Hematopoietic multipotent progenitor cell treated with erythropoietin and hydrocortisone succinate and interleukin-3 and kit ligand, for 8 days (in vitro differentiated cells): ENCODE data around the gene IGSF8.
"Not testable (repeated sequence)": the region's sequence is repeated elsewhere in the genome, so short reads cannot be mapped to it uniquely, and the experiment has no call there.

Source experiments
- DNase-seq: peaks from one replicate; pipeline ENCODE4 v3.0.0-alpha.2; 2015

IGSF8 gene

GRCh38 chr1:160126342-160126741, 27.9 kb upstream of the IGSF8 start:
- not testable (repeated sequence) for DNase-seq

GRCh38 chr1:160125746-160126145, 27.3 kb upstream of the IGSF8 start:
- peak; percentile 80 for DNase-seq

- DNase-seq: no peak
Observed at GRCh38 chr1:160124705-160125478, 26.5 kb upstream of the IGSF8 start.

DNA sequence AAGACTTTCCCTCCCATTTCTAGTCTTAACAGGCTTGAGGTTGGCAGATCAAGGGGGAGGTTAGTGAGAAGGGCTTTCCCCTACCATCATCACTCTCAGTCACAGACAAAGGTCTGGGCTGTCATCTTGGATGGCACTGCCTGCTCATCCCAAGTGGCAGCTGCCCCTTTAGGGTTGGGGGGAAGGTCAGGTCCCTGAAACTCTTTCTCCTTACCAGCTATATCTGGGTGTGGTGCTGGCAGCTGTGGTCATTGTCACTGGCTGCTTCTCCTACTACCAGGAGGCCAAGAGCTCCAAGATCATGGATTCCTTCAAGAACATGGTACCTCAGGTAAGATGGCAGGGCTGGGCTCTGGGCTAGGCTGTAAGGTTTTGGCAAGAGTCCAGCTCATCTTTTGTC, 25.3 kb upstream of the IGSF8 start:
- no peak for DNase-seq

- DNase-seq: no peak
Observed at GRCh38 chr1:160122978-160123495, 24.6 kb upstream of the IGSF8 start.

GRCh38 chr1:160121388-160121787, 23.0 kb upstream of the IGSF8 start:
- no peak for DNase-seq

- DNase-seq: no peak
Observed at GRCh38 chr1:160120797-160121196, 22.4 kb upstream of the IGSF8 start.

DNA sequence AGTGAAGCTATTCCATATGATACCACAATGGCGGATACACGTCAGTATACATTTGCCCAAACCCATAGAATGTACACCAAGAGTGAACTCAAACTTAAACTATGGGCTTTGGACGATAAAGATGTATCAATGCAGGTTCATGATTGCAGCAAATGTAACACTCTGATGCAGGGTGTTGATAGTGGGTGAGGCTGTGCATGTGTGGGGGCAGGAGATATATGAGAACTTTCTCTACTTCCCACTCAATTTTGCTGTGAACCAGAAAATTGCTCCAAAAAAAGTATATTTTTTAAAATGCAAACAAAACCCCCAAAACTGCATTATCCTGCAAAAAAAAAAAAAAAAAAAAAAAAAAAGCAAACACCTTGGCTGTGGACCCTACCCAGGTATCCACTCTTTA, 20.5 kb upstream of the IGSF8 start:
- DNase-seq: no peak

DNA sequence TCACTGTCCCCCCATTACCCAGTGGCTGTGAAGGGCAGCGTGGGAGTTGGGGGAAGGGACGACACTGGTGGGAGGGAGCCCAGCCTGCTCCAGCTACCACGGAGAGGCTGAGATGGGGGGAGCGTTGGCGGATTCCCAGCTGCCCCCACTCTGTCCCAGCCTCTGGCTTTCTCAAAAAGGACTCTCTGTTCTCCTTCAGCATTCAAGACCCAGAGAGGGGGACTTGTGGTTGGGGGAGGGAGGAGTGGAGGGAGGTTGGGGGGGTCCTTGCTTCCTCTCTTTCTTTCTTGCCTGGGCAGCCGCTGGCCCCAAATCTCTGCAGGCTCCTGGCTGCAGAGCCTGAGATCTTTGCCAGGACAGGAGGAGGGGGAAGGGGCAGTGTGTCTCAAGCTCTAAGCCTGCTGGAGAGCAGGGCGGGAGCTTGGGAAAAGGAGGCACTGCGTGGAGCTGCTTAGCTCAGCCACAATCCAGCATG, 19.3 kb upstream of the IGSF8 start:
- DNase-seq: no peak

GRCh38 chr1:160117300-160117699, 18.9 kb upstream of the IGSF8 start:
- no peak for DNase-seq

DNA sequence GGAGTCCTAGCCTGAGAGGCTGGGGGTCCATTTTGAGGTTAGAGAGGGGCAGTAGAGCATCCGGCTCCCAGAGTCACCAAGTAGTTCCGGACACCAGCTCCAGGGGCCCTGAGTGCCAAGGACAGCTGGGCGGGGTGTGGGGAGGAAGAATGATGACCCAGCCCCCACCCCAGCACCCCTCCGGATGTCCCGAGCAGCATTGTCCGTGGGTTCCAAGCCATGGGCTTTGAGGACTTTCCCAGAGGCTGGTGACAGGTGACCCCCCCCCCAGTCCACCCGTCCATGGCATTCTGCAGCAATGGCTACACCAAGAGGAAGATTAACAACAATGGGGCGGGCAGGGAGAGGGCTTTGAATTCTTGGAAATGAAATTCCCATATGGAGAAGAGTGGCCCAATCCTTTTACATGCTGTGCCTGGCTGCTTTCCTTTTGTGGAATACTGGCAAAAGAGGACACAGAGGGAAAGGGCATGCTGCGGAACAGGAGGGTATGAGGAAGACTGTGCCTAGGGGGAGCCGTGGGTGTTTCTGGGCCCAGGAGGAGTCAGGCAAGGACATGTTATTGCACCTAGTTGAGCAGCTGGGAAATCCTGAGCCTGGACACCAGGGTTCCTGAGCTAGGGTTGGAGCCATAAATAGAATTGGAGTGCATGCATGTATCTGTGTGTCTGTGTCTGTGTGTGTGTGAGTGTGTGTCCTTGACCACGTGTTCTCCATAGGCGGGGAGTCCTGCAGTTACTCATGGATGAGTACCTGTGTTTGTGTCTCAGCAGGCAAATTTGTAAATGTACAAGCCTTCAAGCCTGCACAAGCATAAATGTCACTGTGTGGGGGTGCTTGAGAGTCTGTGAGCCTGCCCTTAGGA, 18.1 kb upstream of the IGSF8 start:
- DNase-seq: no peak

- DNase-seq: no peak
Observed at GRCh38 chr1:160115545-160116282, 17.3 kb upstream of the IGSF8 start, which contains the start of gene ATP1A2. Gene ATP1A2, plus strand, starts transcription at chr1:160115759. Its CDS starts 103 bp downstream, at chr1:160115862.

DNA sequence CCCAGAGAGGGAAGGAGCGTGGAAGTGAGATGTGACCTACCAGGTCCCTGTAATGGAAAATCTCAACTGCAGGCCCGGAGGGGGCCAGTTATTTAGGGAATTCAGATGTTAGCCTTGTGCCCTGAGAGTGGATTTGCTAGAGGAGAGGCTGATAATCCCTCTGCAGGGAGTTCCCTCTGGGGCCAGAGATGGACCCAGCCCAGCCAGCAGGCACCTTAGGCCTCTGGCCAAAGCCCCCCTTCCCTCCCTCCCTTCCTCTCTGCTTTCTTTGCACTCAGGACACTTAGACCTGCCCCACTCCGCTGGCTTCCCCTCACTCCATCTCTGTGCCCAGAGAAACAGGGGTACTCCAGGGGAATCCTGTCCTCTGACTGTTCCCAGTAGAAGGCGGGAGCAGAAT, 15.7 kb upstream of the IGSF8 start:
- DNase-seq: no peak

DNA sequence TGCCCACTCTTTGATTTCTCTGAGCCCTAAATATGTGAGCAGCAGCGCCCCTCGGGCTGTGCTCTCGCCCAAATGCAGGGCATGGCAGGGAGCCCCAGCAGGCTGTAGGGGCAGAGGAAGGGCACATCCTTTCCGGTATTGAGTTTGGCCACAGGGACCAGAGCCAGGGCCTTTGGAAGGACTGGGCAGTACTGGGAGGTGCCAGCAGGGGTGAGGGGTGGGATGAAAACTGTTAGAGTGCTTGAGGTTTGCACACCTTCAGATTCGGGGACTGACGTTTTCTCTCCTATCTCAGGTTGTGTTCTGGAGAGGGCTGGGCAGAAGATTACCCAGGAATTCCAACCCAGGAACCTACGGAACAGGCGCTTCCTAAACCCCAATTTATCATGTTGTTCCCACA, 15.0 kb upstream of the IGSF8 start:
- no peak for DNase-seq

GRCh38 chr1:160112357-160112756, 13.9 kb upstream of the IGSF8 start:
- DNase-seq: no peak

DNA sequence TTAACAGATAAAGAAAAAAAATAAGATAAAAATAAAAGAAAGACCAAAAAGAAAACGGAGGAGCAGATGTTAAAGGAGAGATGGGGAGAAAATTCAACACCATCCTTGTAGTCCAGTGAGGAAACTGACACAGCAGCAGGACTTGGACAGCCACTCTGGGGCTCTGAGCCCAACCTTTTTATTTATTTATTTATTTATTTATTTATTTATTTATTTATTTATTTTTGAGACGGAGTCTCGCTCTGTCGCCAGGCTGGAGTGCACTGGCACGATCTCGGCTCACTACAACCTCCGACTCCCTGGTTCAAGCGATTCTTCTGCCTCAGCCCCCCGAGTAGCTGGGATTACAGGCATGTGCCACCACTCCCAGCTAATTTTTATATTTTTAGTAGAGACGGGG, 13.0 kb upstream of the IGSF8 start:
- DNase-seq: not testable (repeated sequence)

GRCh38 chr1:160109686-160110085, 11.3 kb upstream of the IGSF8 start:
- DNase-seq: no peak

DNA sequence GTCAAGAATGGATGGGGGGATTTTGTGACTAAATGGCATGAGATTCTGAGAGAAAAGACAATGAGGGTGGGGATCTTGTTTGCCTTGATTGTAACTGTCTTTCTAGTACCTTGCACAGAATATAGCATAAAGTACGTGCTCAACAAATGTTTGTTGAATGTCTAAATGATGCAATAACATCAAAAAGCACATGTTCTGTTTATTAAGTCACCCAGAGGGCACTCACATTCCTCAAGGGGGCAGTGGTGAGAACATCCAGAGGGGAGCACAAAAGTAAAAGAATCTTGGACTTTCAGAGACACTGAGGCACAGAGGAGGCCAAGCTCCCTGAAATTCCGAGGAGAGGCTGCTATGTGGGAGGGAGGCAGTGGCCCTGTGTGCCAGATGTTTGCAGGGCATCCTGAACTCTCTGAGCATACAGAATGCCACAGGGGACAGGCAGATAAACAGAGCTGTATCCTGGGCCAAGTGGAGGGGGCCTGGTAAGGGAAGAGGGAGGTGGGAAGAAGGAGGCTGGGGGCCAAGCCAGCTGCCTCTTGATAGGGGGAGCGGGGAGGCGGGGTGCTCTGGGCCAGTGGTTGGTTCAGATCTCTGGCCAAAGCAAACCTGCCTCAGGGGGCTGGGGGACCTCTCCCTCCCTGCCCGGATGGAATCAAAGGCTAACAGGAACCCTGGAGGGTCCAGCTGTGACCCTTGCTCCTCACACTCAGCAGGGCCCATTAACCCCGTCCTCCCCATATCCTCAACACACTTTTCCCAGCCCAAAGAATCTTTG, 10.7 kb upstream of the IGSF8 start:
- peak; percentile 79 for DNase-seq

- no peak for DNase-seq
Observed at GRCh38 chr1:160107512-160107911, 9.1 kb upstream of the IGSF8 start.

GRCh38 chr1:160105155-160105554, 6.7 kb upstream of the IGSF8 start:
- DNase-seq: no peak

- DNase-seq: no peak
Observed at GRCh38 chr1:160104486-160104885, 6.1 kb upstream of the IGSF8 start.
